ENCODE results near the gene PRIMA1. TPM values are rescaled to one million over a fixed set of nuclear protein-coding genes. Genes with fewer than 3 reads are reported as not detected.

The PRIMA1 gene
- total RNA-seq, 4 donors from 2014 or later = 1.0 to 5.0 (median 1.3) TPM

GRCh38 chr14:93717668-93718320 lies 70.5 kb downstream of the PRIMA1 start:
- intact Hi-C loops (cut with DNase I) = no loop called here
- no peak for DNase-seq
- H3K9me3 ChIP-seq = no peaks in the 10 kb centered on the region
- peaks cover under 1 to 13% (median 4%) of the 10 kb centered on the region in 3 donors for H3K4me1 ChIP-seq
- peaks cover 0 to 22% (median 0%) of the 10 kb centered on the region in 4 donors for H3K27me3 ChIP-seq
- H3K4me3 ChIP-seq = no peak overlapping the region
- TF ChIP-seq POLR2A (IDR thresholded peaks at IDR 0.05) (no peak), CTCF (IDR thresholded peaks at IDR 0.05) (no peak)
- no peaks in the 10 kb centered on the region for H3K36me3 ChIP-seq
- 73% methylated on average over 4 to 7 of the region's 13 CpGs for WGBS, 2 donors
- no peak overlapping the region for H3K27ac ChIP-seq

GRCh38 chr14:93716746-93717667 lies 71.3 kb downstream of the PRIMA1 start:
- Histone ChIP-seq H3K27me3 (peaks cover 0 to 22% (median 0%) of the 10 kb centered on the region in 4 donors), H3K4me1 (peaks cover 3 to 20% (median 4%) of the 10 kb centered on the region in 3 donors), H3K27ac (no peak overlapping the region), H3K4me3 (no peak overlapping the region), H3K9me3 (no peaks in the 10 kb centered on the region), H3K36me3 (no peaks in the 10 kb centered on the region)
- DNase-seq = no peak
- 8 to 98% methylated on average over 2 to 9 of the region's 14 CpGs for WGBS, 2 donors
- no peak for TF ChIP-seq POLR2A (IDR thresholded peaks at IDR 0.05)
- TF ChIP-seq CTCF (IDR thresholded peaks at IDR 0.05) = no peak
- intact Hi-C loops (cut with DNase I) = no loop called here

- DNase-seq = no peak
- Histone ChIP-seq H3K27ac (no peak overlapping the region), H3K27me3 (peaks cover 0 to 22% (median 0%) of the 10 kb centered on the region in 4 donors), H3K4me3 (no peak overlapping the region), H3K9me3 (no peaks in the 10 kb centered on the region), H3K4me1 (peaks cover 3 to 20% (median 4%) of the 10 kb centered on the region in 3 donors), H3K36me3 (no peaks in the 10 kb centered on the region)
- TF ChIP-seq CTCF (IDR thresholded peaks at IDR 0.05) (no peak), POLR2A (IDR thresholded peaks at IDR 0.05) (no peak)
- WGBS, 2 donors = 82 to 92% methylated on average over 2 to 4 of the region's 8 CpGs
- intact Hi-C loops (cut with DNase I) = no loop called here
These were observed 72.1 kb downstream of the PRIMA1 start for GRCh38 chr14:93716002-93716745.

GRCh38 chr14:93715279-93715927 lies 72.9 kb downstream of the PRIMA1 start:
- DNase-seq = no peak
- no peak for TF ChIP-seq CTCF (IDR thresholded peaks at IDR 0.05)
- no peak for TF ChIP-seq POLR2A (IDR thresholded peaks at IDR 0.05)
- no peak overlapping the region for H3K27ac ChIP-seq
- H3K27me3 ChIP-seq = peaks cover 0 to 22% (median 0%) of the 10 kb centered on the region in 4 donors
- H3K4me1 ChIP-seq = peaks cover 3 to 20% (median 4%) of the 10 kb centered on the region in 3 donors
- H3K36me3 ChIP-seq = no peaks in the 10 kb centered on the region
- 69 to 78% methylated on average over 6 to 13 of the region's 13 CpGs for WGBS, 2 donors
- intact Hi-C loops (cut with DNase I) = no loop called here
- H3K4me3 ChIP-seq = no peak overlapping the region
- no peaks in the 10 kb centered on the region for H3K9me3 ChIP-seq

Data from esophagus squamous epithelium (tissue), 5 donors.